Right lobe of liver (tissue), 6 donors: ENCODE measurements around the gene PHGDH. TPM values are rescaled to one million over a fixed set of nuclear protein-coding genes. Genes with fewer than 3 reads are reported as not detected.
A peak's percentile ranks its signal among the peaks of the same experiment; 100 is the strongest.

Source experiments
- ATAC-seq, 4 donors: fragments of 200-7000 bp; cut with Tn5 transposase; one replicate each; pipeline ENCODE4 v1.9.1; 2020; ENCODE audit warnings: mild to moderate bottlenecking in 4 of 4, moderate library complexity in 4 of 4
- DNase-seq, 3 donors: peaks; one replicate each; pipeline ENCODE4 v3.0.0-alpha.2; 2020
- H3K27ac ChIP-seq, 3 donors: fragments of 200-600 bp; one replicate each; pipeline ENCODE4 v1.8.0; 2022
- H3K27me3 ChIP-seq, 2 donors: fragments of 200-600 bp; one replicate each; pipeline ENCODE4 v1.8.0; 2022
- H3K36me3 ChIP-seq, 4 donors: fragments of 200-600 bp; sonication (generic) in 1 of 4; one replicate each; pipeline versions ENCODE4 v1.5.1 to v1.8.0; 2017 to 2022; ENCODE audit warnings: control low read depth in 1 of 4
- H3K4me1 ChIP-seq, 4 donors: fragments of 200-600 bp; sonication (generic) in 1 of 4; one replicate each; pipeline versions ENCODE4 v1.5.1 to v1.8.0; 2017 to 2022; ENCODE audit warnings: control low read depth in 1 of 4
- H3K4me3 ChIP-seq, 3 donors: fragments of 200-600 bp; one replicate each; pipeline ENCODE4 v1.8.0; 2022
- H3K9me3 ChIP-seq, 4 donors: fragments of 200-600 bp; sonication (generic) in 1 of 4; one replicate each; pipeline versions ENCODE4 v1.5.1 to v1.8.0; 2017 to 2022; ENCODE audit warnings: control low read depth in 1 of 4
- POLR2A ChIP-seq: fragments of 450-650 bp; IDR thresholded peaks from one replicate; pipeline ENCODE4 v1.6.1; 2017; ENCODE audit warnings: antibody characterized with exemption, mild to moderate bottlenecking
- WGBS: methylation state at CpG from one replicate; pipeline ENCODE4 v1.1.6; 2018; ENCODE audit warnings: low coverage, low lambda C conversion rate; ENCODE audit not compliant: insufficient coverage; ENCODE audit errors: missing lambda C conversion rate; 5-methylcytosine and 5-hydroxymethylcytosine counted together
- intact Hi-C, 2 donors: fragments of 100-400 bp; cut with DNase I; formaldehyde crosslinking; loops; one replicate each; pipeline versions ENCODE4 v1.11.2 to v1.14.1; 2022
- total RNA-seq, 6 experiments: library from RNA; depleted of rRNA in 2 of 6; stranded (reverse); fragments of >200 nt in 2 of 6; fragmentation: NEBNext Ultra II Directional in 3 of 6; extraction: Animal tissue kit (Norgen Biotek cat#: 25700) in 3 of 6; gene quantifications; one replicate each; pipeline versions ENCODE4 v1.1.0 to v1.2.4, GENCODE V29; 2016 to 2023
- TF ChIP-seq, protein P1 (sequence below), 4 donors: fragments of 200-600 bp in 3 of 4; fragments of 450-650 bp in 1 of 4; IDR thresholded peaks; one replicate each; pipeline versions ENCODE4 v1.5.1 to v1.8.0; 2016 to 2022; ENCODE audit warnings: antibody characterized with exemption in 4 of 4, mild to moderate bottlenecking in 2 of 4
- donor health status: DM: no; HTN: yes; CAD: no.
- donor health status: DM: no; HTN: no; CAD: no.
- donor health status: DM: no; HTN: no; CAD: no.
- donor health status: DM: no; HTN: yes; CAD: no.
- donor health status: DM: no; HTN: yes; CAD: no.

PHGDH gene
- total RNA-seq, 6 experiments from 2014 or later, result 51.2 to 151 (median 74.0) TPM

DNA sequence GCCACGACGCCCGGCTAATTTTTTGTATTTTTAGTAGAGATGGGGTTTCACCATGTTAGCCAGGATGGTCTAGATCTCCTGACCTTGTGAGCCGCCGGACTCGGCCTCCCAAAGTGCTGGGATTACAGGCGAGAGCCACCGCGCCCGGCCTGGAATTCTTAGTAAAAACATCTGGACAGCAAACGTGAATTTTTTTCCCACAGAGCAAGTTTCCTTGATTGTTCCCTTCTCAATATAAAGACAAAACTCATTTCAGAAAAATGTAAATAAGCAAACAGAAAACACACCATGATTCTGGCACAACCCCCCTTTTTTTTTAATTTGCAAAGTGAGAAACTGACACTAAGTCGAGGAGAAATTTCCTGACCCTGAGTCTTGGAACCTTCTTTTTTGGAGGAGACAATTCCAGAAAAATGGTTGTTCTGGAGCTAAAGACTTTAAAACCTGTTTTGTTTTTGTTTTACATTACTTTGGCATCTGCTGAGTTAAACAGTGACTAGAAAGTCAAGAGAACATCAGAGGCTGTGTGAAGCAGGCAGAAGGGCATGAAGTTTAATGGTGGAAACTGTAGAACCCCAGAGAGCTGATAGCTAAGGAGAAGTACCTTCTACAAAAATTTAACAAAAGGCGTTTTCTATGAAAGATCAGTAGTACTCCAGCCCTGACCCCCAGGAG lies 67.3 kb downstream of the PHGDH start:
- Histone ChIP-seq H3K9me3 (no peaks in the 10 kb centered on the region), H3K27me3 (no peaks in the 10 kb centered on the region), H3K36me3 (no peaks in the 10 kb centered on the region), H3K4me3 (peak overlapping the region in 2 of 3 donors; percentile 34 to 39), H3K27ac (peak overlapping the region; percentile 70 to 98 (median 80)), H3K4me1 (peaks cover 0 to 60% (median 26%) of the 10 kb centered on the region in 4 donors)
- no peak for DNase-seq
- ATAC-seq, result peak; percentile 18 to 49 (median 29)
- TF ChIP-seq POLR2A, result no peak
- TF ChIP-seq, protein P1, sequence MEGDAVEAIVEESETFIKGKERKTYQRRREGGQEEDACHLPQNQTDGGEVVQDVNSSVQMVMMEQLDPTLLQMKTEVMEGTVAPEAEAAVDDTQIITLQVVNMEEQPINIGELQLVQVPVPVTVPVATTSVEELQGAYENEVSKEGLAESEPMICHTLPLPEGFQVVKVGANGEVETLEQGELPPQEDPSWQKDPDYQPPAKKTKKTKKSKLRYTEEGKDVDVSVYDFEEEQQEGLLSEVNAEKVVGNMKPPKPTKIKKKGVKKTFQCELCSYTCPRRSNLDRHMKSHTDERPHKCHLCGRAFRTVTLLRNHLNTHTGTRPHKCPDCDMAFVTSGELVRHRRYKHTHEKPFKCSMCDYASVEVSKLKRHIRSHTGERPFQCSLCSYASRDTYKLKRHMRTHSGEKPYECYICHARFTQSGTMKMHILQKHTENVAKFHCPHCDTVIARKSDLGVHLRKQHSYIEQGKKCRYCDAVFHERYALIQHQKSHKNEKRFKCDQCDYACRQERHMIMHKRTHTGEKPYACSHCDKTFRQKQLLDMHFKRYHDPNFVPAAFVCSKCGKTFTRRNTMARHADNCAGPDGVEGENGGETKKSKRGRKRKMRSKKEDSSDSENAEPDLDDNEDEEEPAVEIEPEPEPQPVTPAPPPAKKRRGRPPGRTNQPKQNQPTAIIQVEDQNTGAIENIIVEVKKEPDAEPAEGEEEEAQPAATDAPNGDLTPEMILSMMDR (IDR thresholded peaks at IDR 0.05), result no peak
- intact Hi-C loops, result no loop called here
- WGBS, result 73% methylated on average over 13 of the region's 13 CpGs

DNA sequence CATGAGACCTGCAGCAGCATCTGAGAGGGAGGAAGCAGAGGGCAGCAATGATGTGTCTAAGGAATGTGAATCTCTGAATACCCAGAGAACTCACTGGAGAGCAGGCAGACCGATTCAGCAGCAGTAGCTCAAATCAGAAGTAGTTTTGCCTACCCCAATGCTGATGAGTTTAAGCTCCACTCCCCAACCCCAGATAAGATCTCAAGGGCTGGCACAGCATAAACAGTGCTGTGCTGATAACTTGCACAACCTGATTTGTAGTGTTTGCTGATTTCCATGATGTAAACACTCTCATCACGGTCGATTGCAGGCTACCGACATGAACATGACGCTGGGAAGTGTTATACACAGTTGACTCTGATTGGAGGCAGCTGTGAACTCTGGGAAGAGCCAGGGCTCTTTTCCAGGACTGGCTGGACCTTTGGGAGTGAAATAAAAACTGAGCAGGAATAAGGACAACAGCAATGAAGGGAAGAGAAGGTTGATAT lies 68.2 kb downstream of the PHGDH start:
- peak overlapping the region in 2 of 3 donors; percentile 34 to 39 for H3K4me3 ChIP-seq
- DNase-seq (peak; percentile 66 to 92 (median 85)), ATAC-seq (peak; percentile 74 to 89 (median 80))

GRCh38 chr1:119781434-119782210 lies 69.9 kb downstream of the PHGDH start:
- peaks cover 0 to 61% (median 29%) of the 10 kb centered on the region in 4 donors for H3K4me1 ChIP-seq
- WGBS, result 55% methylated on average over 11 of the region's 11 CpGs
- no peaks in the 10 kb centered on the region for H3K9me3 ChIP-seq
- intact Hi-C loops, result no loop called here
- no peak for TF ChIP-seq POLR2A
- TF ChIP-seq, protein P1 (IDR thresholded peaks at IDR 0.05), result peak in 3 of 4 donors; percentile 11 to 42 (median 29)
- H3K27me3 ChIP-seq, result no peaks in the 10 kb centered on the region
- DNase-seq (no peak), ATAC-seq (peak in 1 of 4 donors; percentile 0)
- no peaks in the 10 kb centered on the region for H3K36me3 ChIP-seq
- peak overlapping the region in 2 of 3 donors; percentile 89 to 98 for H3K27ac ChIP-seq
- H3K4me3 ChIP-seq, result no peak overlapping the region

More for the DNA sequence above, 68.2 kb downstream of the PHGDH start:
- H3K36me3 ChIP-seq, result no peaks in the 10 kb centered on the region
- peaks cover 0 to 60% (median 27%) of the 10 kb centered on the region in 4 donors for H3K4me1 ChIP-seq
- H3K27me3 ChIP-seq, result no peaks in the 10 kb centered on the region
- 15% methylated on average over 5 of the region's 5 CpGs for WGBS
- peak overlapping the region; percentile 70 to 98 (median 89) for H3K27ac ChIP-seq
- peak; percentile 80 for TF ChIP-seq POLR2A
- TF ChIP-seq, protein P1 (IDR thresholded peaks at IDR 0.05), result no peak
- intact Hi-C loops, result no loop called here
- H3K9me3 ChIP-seq, result no peaks in the 10 kb centered on the region

DNA sequence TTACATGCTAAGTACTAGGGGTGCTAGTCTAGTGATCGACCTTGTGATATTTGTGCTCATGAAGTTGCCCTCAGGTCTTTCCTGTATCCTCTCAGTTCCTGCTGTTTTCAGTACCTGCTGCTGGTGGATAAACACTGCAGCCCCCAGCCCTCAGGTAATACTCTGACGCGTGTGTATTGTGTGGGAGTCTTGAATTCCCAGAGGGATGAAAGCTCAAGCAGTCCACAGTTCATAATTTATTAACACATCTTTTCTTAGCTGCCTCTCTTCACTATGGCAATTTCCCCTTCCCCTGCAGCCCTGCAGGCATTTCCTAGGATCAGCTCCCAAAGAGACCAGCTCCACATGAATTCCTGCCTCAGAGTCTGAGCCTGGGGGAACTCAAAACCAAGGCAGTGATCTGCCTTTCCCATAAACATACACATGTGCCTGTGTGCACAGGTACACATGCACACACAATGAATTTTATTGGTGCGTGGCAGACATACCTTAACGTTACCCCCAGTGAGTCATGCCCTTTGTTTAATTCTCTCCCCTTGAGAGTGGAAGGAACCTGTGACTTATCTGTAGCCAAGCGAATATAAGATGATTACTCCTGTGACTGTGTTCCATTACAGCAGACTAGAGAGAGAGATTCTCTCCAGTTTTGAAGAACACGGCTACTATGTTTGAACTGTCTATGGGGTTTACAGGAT lies 71.0 kb downstream of the PHGDH start:
- 64% methylated on average over 5 of the region's 7 CpGs for WGBS
- Histone ChIP-seq H3K27ac (peak overlapping the region in 2 of 3 donors; percentile 85 to 98), H3K4me1 (peaks cover 0 to 67% (median 29%) of the 10 kb centered on the region in 4 donors)

More for the DNA sequence above, 71.0 kb downstream of the PHGDH start:
- TF ChIP-seq, protein P1 (IDR thresholded peaks at IDR 0.05), result no peak
- TF ChIP-seq POLR2A, result no peak
- DNase-seq (no peak), ATAC-seq (no peak)
- no peaks in the 10 kb centered on the region for H3K27me3 ChIP-seq
- H3K36me3 ChIP-seq, result no peaks in the 10 kb centered on the region
- no peaks in the 10 kb centered on the region for H3K9me3 ChIP-seq
- intact Hi-C loops, result no loop called here
- H3K4me3 ChIP-seq, result no peak overlapping the region
